Frontal cortex (tissue), 4 donors: ENCODE data around the gene KIAA1958. TPM values are rescaled to one million over a fixed set of nuclear protein-coding genes. Genes with fewer than 3 reads are reported as not detected.
A peak's percentile ranks its signal among the peaks of the same experiment; 100 is the strongest.
"Not testable (repeated sequence)": the region's sequence is repeated elsewhere in the genome, so short reads cannot be mapped to it uniquely, and the experiment has no call there.

Experiments used
- DNase-seq, 2 donors: peaks; one replicate each; pipeline ENCODE4 v3.0.0; 2012; ENCODE audit warnings: low spot score in 2 of 2
- FAIRE-seq: peaks from 2 replicates; lab custom pipeline; 2012; peaks lifted over from hg19 to GRCh38; lab: Jason Lieb, UNC
- total RNA-seq: library from RNA; depleted of rRNA; stranded (reverse); fragments of >200 nt; gene quantifications from one replicate; pipeline ENCODE4 v1.2.3, GENCODE V29; 2014
- donor health status: control.
- donor health status: control.
- donor health status: control.

Gene KIAA1958
- total RNA-seq, 1 donor from 2014 or later = 10.6 TPM

DNA sequence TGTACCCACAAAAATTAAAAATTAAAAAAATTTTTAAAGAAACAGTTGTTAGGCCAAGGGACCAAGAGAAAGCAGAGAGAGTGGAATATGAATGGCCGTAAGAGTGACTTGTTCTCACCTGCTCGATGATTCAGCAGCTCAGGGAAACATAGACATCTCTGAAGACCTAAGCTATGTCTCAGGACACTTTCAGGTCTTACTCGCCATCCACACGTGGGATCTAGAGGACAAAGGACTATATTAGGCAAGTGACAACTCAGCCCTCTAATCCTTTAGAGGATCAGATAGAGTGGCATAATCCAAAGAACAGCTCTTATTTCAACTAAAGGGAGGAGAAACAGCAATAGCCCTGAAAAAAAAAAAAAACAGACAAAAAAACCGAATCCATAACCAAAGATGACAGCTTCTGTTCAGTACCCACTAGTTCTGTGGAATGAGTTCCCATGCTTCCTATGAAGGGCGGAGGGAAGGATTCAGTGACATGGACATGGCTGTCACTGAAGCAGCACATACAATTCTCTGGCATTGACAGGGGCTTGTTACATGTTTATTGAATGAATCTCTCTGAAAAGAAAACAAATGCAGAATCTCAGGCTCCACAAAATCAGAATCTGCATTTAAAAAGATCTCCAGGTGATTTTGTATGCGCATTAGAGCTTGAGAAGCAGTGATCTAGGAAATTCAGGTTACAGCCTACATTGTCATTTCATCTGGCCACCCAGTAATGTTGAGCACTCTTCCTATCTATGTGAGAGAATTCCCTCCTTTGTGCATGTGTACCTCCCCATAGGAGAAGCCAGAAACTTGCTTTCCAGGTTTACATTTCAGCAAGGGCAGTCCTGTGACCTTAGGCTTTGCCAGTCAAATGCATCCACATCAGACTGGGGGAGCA, 96.0 kb downstream of the KIAA1958 start:
- DNase-seq = no peak
- no peak for FAIRE-seq

DNA sequence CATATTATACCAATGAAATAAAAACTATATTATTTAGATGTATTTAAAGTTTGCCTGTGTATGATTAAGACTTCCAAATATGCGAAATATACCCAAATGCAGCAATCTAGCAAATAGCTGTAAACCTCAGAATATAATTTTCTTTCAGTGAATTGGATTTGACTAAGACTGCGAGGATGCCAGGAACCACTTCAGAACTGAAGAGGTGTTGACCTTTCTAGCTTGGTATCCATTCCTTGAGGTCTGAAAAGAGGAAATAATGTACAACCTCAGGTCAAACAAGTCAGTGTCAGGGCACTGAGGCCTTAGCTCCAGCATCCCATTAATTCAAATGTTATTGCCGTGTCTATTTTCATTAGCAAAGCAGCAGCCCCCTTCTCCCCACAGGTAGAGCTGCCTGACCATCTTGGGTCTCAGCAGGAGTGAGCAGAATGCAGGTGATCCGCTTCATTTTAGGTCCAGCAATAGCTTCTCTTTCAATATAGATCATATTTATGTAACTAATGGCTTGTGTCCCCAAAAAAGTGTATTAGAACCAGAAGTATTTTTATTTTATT, 100.0 kb downstream of the KIAA1958 start:
- FAIRE-seq (no peak), DNase-seq (no peak)

GRCh38 chr9:112591875-112592274, 105.2 kb downstream of the KIAA1958 start:
- FAIRE-seq, DNase-seq: not testable (repeated sequence)

DNA sequence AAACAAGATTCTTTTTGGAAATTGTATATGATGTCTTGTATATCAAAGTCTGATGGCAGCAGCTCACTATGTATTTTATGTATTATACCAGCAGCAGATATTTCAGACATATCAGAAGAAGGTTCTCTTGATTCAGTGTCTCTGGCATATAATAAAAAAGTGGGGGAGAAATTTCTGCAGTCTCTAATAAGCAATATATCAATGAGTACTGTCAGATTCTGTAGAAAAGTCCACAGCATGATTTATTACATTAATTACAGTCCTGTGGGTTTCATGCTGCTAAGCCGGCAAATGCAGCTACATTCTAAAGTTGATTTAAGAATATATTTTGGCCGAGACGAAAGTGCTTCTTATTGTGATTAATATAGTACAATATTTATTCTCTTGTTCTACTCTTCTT, 113.1 kb downstream of the KIAA1958 start:
- DNase-seq = no peak

GRCh38 chr9:112601636-112602035, 115.0 kb downstream of the KIAA1958 start:
- FAIRE-seq = no peak

More for the DNA sequence above, 113.1 kb downstream of the KIAA1958 start:
- no peak for FAIRE-seq

DNA sequence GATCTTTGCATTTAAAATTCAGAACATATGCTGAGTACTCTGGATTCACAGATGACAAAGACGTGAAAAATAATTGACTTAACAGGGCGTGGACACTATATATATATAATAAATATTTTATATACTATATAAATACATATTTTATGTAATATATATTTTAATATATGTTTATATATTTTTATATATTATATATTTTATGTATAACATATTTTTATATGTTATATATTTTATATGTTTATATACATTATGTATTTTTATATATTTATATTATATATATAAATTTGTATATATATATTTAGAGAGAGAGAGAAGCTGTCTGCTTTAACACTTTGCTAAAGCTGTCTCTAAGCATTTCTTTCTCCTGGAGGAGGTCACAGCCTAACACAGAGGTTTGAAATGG, 118.2 kb downstream of the KIAA1958 start:
- DNase-seq (no peak), FAIRE-seq (peak; percentile 78)

More at GRCh38 chr9:112601636-112602035, 115.0 kb downstream of the KIAA1958 start:
- DNase-seq = no peak

- no peak for FAIRE-seq
- DNase-seq = no peak
Measured at GRCh38 chr9:112605518-112605917, 118.9 kb downstream of the KIAA1958 start.

GRCh38 chr9:112605963-112606699, 119.5 kb downstream of the KIAA1958 start:
- DNase-seq (no peak), FAIRE-seq (no peak)

GRCh38 chr9:112608851-112609250, 122.2 kb downstream of the KIAA1958 start:
- DNase-seq (no peak), FAIRE-seq (no peak)

DNA sequence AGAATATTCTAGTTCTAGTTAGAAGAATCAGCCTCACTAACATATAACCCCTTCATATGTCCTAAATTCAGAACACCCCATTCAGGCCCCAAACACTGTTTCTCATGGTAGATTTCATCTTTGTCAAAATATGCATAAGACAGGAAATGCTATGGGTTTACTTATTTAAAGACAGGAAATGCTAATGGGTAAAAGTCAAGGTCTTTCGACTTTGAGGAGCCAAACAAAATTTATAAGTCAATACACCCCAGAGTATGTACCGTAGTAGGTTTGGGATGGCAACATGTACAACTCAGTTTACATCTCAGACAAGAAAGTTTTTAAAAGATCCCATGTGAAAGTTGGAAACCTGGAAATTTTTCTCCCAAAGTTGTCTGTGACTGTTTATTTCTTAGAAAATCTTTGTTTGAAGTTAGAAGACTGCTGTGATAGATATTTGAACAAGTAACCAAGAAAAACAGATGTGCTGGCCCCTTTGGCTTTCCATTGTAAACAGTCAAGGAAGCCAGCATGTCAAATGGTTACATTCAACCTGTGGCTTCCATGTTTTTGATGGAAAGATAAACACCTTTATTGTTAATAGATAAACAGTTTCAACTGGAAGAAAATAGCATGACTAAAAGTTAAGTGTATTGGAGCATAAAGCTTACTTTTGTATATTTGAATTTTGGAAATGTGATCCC, 129.1 kb downstream of the KIAA1958 start:
- DNase-seq (no peak), FAIRE-seq (no peak)

GRCh38 chr9:112617371-112617770, 130.7 kb downstream of the KIAA1958 start:
- FAIRE-seq = no peak
- no peak for DNase-seq

GRCh38 chr9:112618385-112619009, 131.9 kb downstream of the KIAA1958 start:
- no peak for FAIRE-seq
- DNase-seq = no peak

DNA sequence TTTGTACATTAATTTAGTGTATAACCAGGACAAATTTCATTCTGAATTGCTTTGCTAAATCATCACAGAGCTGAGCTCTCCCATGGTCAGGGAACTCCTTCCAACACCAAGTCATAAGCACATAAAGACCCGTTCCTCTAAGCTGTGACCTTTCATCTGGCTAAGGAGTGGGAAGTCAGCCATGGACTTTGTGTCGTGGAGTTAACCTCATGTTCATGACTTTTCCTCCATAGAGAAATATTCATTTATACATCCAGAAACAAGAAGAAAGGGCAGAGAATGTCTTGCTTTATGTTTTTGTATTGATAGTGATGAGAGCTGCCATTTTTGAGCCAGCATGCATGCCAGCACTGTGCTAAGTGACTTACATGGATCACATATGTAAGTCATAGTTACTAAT, 133.8 kb downstream of the KIAA1958 start:
- no peak for FAIRE-seq
- no peak for DNase-seq

DNA sequence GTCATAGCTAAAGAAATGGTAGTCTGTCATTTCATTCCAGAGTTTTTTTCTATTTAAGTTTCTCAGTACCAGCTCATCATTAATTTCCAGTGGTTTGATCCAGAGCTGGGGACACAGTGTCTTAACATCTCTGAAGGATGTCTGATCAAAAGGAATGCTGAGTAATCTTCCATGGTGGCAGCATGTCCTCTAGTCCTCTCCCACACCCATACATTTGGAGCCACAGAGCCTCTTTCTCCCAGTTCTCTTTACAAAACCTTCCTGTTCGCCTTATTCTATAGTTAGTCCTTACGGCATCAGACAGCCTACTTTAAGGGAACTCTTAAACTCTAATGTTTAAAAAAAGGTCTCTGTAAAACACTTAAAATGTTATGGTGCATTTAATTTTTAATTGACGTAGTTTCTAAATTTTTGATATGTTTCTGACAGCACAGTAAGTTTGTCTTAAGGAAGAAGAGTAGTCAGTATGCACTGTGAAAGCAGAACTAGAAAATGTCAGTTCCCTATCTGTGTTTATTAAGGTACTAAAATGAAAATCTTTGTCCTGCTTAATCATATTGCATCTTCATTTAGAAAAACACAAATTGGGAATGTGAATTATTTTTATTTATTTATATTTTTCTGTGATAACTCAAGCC, 134.5 kb downstream of the KIAA1958 start:
- no peak for DNase-seq
- no peak for FAIRE-seq

- FAIRE-seq = no peak
- DNase-seq = no peak
Measured at GRCh38 chr9:112623198-112623597, 136.6 kb downstream of the KIAA1958 start.

- DNase-seq (no peak), FAIRE-seq (no peak)
Measured at GRCh38 chr9:112624711-112625707, 138.4 kb downstream of the KIAA1958 start.

DNA sequence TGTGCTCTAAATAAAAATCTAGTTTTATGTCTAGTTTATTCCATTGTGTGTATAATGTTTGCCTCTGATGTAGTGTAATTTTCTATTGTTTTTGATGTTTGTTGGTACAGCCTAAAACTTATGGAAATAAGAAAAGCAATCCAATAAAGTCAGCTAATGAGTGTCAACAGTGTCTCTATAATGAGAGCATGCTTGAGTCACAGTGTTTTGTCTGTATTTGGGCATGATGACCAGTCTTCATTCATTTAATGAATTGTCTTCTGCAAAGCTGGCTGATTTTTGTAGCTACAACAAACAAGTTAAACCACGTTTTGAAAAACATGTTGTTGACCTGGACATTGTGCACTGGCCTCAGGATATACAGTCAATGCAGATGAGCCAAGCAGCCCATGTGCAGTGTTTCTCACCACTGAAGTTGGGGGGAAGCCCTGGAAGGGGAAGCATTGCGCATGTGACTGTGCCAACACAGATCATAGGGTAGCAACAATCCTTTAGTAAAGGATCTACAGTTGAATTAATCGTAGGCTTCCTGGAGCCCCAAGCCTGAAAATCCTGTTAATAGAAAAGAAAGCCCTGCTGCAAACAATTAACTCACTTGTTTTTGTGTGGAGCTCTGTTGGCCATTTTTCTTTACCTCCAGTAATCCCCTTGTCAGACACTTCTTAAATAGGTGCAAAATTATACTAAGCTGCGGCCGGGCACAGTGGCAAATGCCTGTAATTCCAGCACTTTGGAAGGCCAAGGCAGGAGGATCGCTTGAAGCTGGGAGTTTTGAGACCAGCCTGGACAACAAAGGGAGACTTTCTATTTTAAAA, 143.3 kb downstream of the KIAA1958 start:
- DNase-seq = no peak
- FAIRE-seq = no peak
